Smooth muscle cell (in vitro differentiated cells): ENCODE measurements around the gene DST. TPM values are rescaled to one million over a fixed set of nuclear protein-coding genes. Genes with fewer than 3 reads are reported as not detected.

Experiments used
- DNase-seq: peaks from one replicate; lab custom pipeline; 2025; ENCODE audit not compliant: unreplicated experiment; lab: John Stamatoyannopoulos, UW
- H2AFZ ChIP-seq: fragments of 200-600 bp; sonication (generic); 2 replicates; pipeline ENCODE4 v1.6.0; 2016; ENCODE audit warnings: antibody characterized with exemption, low read depth, mild to moderate bottlenecking
- H3F3A ChIP-seq: fragments of 200-600 bp; sonication (generic); 2 replicates; pipeline ENCODE4 v1.6.0; 2017; ENCODE audit warnings: antibody characterized with exemption, low read depth
- H3K27ac ChIP-seq: fragments of 200-600 bp; sonication (generic); 2 replicates; pipeline ENCODE4 v1.5.1; 2016; ENCODE audit warnings: low read depth, mild to moderate bottlenecking
- H3K27me3 ChIP-seq: fragments of 200-600 bp; sonication (generic); 2 replicates; pipeline ENCODE4 v1.6.1; 2016; ENCODE audit warnings: low read depth, mild to moderate bottlenecking
- H3K36me3 ChIP-seq: fragments of 200-600 bp; sonication (generic); 2 replicates; pipeline ENCODE4 v1.5.1; 2016; ENCODE audit warnings: low read depth
- H3K4me1 ChIP-seq: fragments of 200-600 bp; sonication (generic); 2 replicates; pipeline ENCODE4 v1.5.1; 2016; ENCODE audit warnings: low read depth
- H3K4me2 ChIP-seq: fragments of 200-600 bp; sonication (generic); 2 replicates; pipeline ENCODE4 v1.6.0; 2016; ENCODE audit warnings: mild to moderate bottlenecking
- H3K4me3 ChIP-seq: fragments of 200-600 bp; sonication (generic); 2 replicates; pipeline ENCODE4 v1.5.1; 2016; ENCODE audit warnings: mild to moderate bottlenecking
- H3K79me2 ChIP-seq: fragments of 200-600 bp; sonication (generic); 2 replicates; pipeline ENCODE4 v1.6.0; 2016; ENCODE audit warnings: low read depth, mild to moderate bottlenecking
- H3K9ac ChIP-seq: fragments of 200-600 bp; sonication (generic); 2 replicates; pipeline ENCODE4 v1.6.0; 2016; ENCODE audit warnings: low read depth
- H3K9me3 ChIP-seq: fragments of 200-600 bp; sonication (generic); replicated peaks from 2 replicates; pipeline ENCODE4 v1.5.1; 2016; ENCODE audit warnings: low read depth
- H4K20me1 ChIP-seq: fragments of 200-600 bp; sonication (generic); 2 replicates; pipeline ENCODE4 v1.6.0; 2016; ENCODE audit warnings: low read depth
- CTCF ChIP-seq: fragments of 200-600 bp; sonication (generic); IDR thresholded peaks from 2 replicates; pipeline ENCODE4 v1.5.1; 2017; ENCODE audit warnings: borderline replicate concordance, mild to moderate bottlenecking, antibody characterized with exemption; ENCODE audit not compliant: insufficient read depth, poor library complexity, severe bottlenecking
- WGBS: methylation state at CpG from one replicate; pipeline ENCODE4 v1.1.7; 2016; ENCODE audit warnings: low lambda C conversion rate; 5-methylcytosine and 5-hydroxymethylcytosine counted together
- polyA plus RNA-seq: library from polyadenylated mRNA; unstranded; fragments of >200 nt; fragmentation: Nextera tagmentation; extraction: Ambion mirVana; gene quantifications from 2 replicates; pipeline ENCODE4 v1.2.1, GENCODE V29; 2016
- total RNA-seq: library from RNA; depleted of rRNA; stranded (reverse); fragments of >200 nt; gene quantifications from 2 replicates; pipeline ENCODE4 v1.2.3, GENCODE V29; 2014

DST gene
- total and polyA plus RNA-seq, 2 experiments from 2014 or later, result 17.1 to 186 TPM

DNA sequence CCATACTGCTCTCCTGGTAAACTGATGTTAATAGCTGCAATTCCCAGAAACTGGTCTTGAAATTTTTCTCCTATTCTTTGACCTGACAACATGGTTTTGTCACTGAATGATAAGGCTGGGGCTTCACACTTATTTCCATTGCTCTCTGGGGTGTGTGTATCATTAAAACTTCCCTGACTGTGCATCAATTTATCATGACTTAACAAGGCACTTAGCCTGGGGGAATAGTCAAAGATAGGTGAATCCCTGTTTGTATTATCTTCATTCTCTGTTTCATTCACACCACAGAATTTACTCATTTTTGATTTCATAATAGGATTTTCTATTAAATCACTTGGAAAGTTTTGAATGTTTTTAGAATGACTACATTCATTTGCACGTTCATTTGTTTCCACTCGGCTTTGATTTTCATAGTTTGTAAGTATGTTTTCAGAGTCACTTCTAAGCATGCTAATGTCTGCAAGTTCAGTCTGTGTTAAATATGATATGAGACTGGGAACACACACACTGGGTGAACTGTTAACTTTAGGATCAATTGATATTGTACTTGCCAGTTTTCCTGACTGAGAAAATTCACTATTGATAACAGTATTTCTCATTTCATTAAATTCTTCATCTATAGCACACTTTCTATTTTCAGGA lies 35.5 kb downstream of the DST start:
- WGBS, result 93% methylated on average over 2 of the region's 2 CpGs
- no peak for DNase-seq
- no peaks in the 10 kb centered on the region for H3K36me3 ChIP-seq

DNA sequence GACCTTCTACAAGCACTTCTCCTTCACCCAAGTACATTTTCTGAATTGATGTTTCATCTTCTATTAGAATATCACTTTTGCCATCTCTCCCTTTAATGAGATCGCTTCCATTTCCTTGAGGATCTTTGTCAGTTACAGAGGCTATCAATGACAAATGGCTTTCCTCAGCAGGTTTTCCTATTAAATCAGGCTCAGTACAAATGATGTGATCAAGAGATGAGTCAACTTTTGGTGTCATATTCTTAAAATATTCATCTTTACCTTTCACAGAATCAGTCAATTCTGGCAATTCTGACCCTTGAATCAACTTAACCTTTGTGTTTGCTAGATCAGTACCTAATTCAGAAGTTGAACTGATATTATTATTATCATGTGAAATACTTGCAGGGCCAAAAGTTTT lies 37.3 kb downstream of the DST start:
- no peaks in the 10 kb centered on the region for H3K4me1 ChIP-seq
- TF ChIP-seq CTCF, result no peak
- no peak overlapping the region for H2AFZ ChIP-seq
- H4K20me1 ChIP-seq, result no peaks in the 10 kb centered on the region
- H3F3A ChIP-seq, result no peaks in the 10 kb centered on the region
- H3K27me3 ChIP-seq, result no peaks in the 10 kb centered on the region
- WGBS, result 97% methylated on average over 1 of the region's 1 CpG
- H3K4me2 ChIP-seq, result no peak overlapping the region
- H3K4me3 ChIP-seq, result no peak overlapping the region
- H3K27ac ChIP-seq, result no peak overlapping the region
- H3K36me3 ChIP-seq, result peaks cover 7% of the 10 kb centered on the region
- no peak overlapping the region for H3K9ac ChIP-seq
- H3K9me3 ChIP-seq, result no peaks in the 10 kb centered on the region
- H3K79me2 ChIP-seq, result no peaks in the 10 kb centered on the region
- no peak for DNase-seq

More for the DNA sequence above, 35.5 kb downstream of the DST start:
- Histone ChIP-seq H3K9ac (no peak overlapping the region), H3K27ac (no peak overlapping the region), H3K9me3 (no peaks in the 10 kb centered on the region), H3K4me3 (no peak overlapping the region), H4K20me1 (no peaks in the 10 kb centered on the region), H3K4me1 (no peaks in the 10 kb centered on the region), H2AFZ (no peak overlapping the region), H3F3A (no peaks in the 10 kb centered on the region), H3K27me3 (no peaks in the 10 kb centered on the region), H3K4me2 (no peak overlapping the region), H3K79me2 (no peaks in the 10 kb centered on the region)
- TF ChIP-seq CTCF, result no peak

GRCh38 chr6:56604186-56604585 lies 38.5 kb downstream of the DST start:
- Histone ChIP-seq H3F3A (no peaks in the 10 kb centered on the region), H2AFZ (no peak overlapping the region), H3K36me3 (peaks cover 7% of the 10 kb centered on the region), H3K27me3 (no peaks in the 10 kb centered on the region), H3K79me2 (no peaks in the 10 kb centered on the region), H3K4me3 (no peak overlapping the region), H3K9me3 (no peaks in the 10 kb centered on the region), H3K4me2 (no peak overlapping the region), H3K9ac (no peak overlapping the region), H3K4me1 (no peaks in the 10 kb centered on the region), H3K27ac (no peak overlapping the region), H4K20me1 (no peaks in the 10 kb centered on the region)
- 91% methylated on average over 1 of the region's 1 CpG for WGBS
- no peak for TF ChIP-seq CTCF
- no peak for DNase-seq

- TF ChIP-seq CTCF, result no peak
- Histone ChIP-seq H3K4me3 (no peak overlapping the region), H3F3A (no peaks in the 10 kb centered on the region), H3K9ac (no peak overlapping the region), H4K20me1 (no peaks in the 10 kb centered on the region), H3K9me3 (no peaks in the 10 kb centered on the region), H2AFZ (no peak overlapping the region), H3K36me3 (peaks cover 7% of the 10 kb centered on the region), H3K79me2 (no peaks in the 10 kb centered on the region), H3K4me1 (no peaks in the 10 kb centered on the region), H3K27ac (no peak overlapping the region), H3K4me2 (no peak overlapping the region), H3K27me3 (no peaks in the 10 kb centered on the region)
- no peak for DNase-seq
- WGBS, result 85% methylated on average over 2 of the region's 2 CpGs
Measured at GRCh38 chr6:56601390-56601789, 41.3 kb downstream of the DST start.
